Measurements from ENCODE around the gene YY1. TPM values are rescaled to one million over a fixed set of nuclear protein-coding genes. Genes with fewer than 3 reads are reported as not detected.
"Not testable (repeated sequence)": the region's sequence is repeated elsewhere in the genome, so short reads cannot be mapped to it uniquely, and the experiment has no call there.

Gene YY1
- total RNA-seq, 4 donors from 2014 or later, result 39.3 to 48.7 (median 43.7) TPM

- peaks cover 28% of the 10 kb centered on the region in 2 donors for H3K4me1 ChIP-seq
- no peak for TF ChIP-seq CTCF (IDR thresholded peaks at IDR 0.05 in 4 of 5, conservative IDR thresholded peaks at IDR 0.05 in 1 of 5)
- no peak for TF ChIP-seq POLR2A (IDR thresholded peaks at IDR 0.05)
- in situ Hi-C loops (cut with MboI; ENCODE audit: low sequenced_read_pairs in 4 of 4), result no loop called here
These were observed 57.2 kb downstream of the YY1 start for GRCh38 chr14:100296106-100296651.

GRCh38 chr14:100296729-100297128 is 57.8 kb downstream of the YY1 start:
- Histone ChIP-seq H3K4me1 (peaks cover 28% of the 10 kb centered on the region in 2 donors), H3K27ac (peak overlapping the region; percentile 78 to 86 (median 83))
- ATAC-seq; H3K9me3 ChIP-seq; H3K36me3 ChIP-seq; in situ Hi-C loops (cut with MboI; ENCODE audit: low sequenced_read_pairs in 4 of 4); intact Hi-C loops (cut with DNase I; ENCODE audit: low total_unique reads); H3K4me3 ChIP-seq; H3K27me3 ChIP-seq: not testable (repeated sequence)
- DNase-seq, result peak in 1 of 2 donors; percentile 11

More at GRCh38 chr14:100296106-100296651, 57.2 kb downstream of the YY1 start:
- DNase-seq, result peak in 1 of 2 donors; percentile 12
- Histone ChIP-seq H3K9me3 (no peaks in the 10 kb centered on the region), H3K27me3 (no peaks in the 10 kb centered on the region), H3K27ac (peak overlapping the region; percentile 78 to 86 (median 83)), H3K36me3 (no peaks in the 10 kb centered on the region), H3K4me3 (no peak overlapping the region)
- ATAC-seq, result no peak
- intact Hi-C loops (cut with DNase I; ENCODE audit: low total_unique reads), result no loop called here

GRCh38 chr14:100297320-100298300 is 58.7 kb downstream of the YY1 start:
- TF ChIP-seq CTCF (IDR thresholded peaks at IDR 0.05 in 4 of 5, conservative IDR thresholded peaks at IDR 0.05 in 1 of 5), result no peak
- TF ChIP-seq POLR2A (IDR thresholded peaks at IDR 0.05), result no peak
- Histone ChIP-seq H3K4me1 (peaks cover 28% of the 10 kb centered on the region in 2 donors), H3K36me3 (no peaks in the 10 kb centered on the region), H3K4me3 (peak overlapping the region in 3 of 4 donors; percentile 7 to 37 (median 15)), H3K27me3 (no peaks in the 10 kb centered on the region), H3K27ac (peak overlapping the region; percentile 78 to 86 (median 83)), H3K9me3 (no peaks in the 10 kb centered on the region)
- ATAC-seq, result peak; percentile 93 to 94
- in situ Hi-C loops (cut with MboI; ENCODE audit: low sequenced_read_pairs in 4 of 4), result no loop called here
- peak; percentile 69 to 83 for DNase-seq
- intact Hi-C loops (cut with DNase I; ENCODE audit: low total_unique reads), result no loop called here

- H3K9me3 ChIP-seq, result no peaks in the 10 kb centered on the region
- ATAC-seq (no peak), DNase-seq (peak in 1 of 2 donors; percentile 23)
- H3K27me3 ChIP-seq, result no peaks in the 10 kb centered on the region
- peaks cover 28% of the 10 kb centered on the region in 2 donors for H3K4me1 ChIP-seq
- no peaks in the 10 kb centered on the region for H3K36me3 ChIP-seq
- TF ChIP-seq POLR2A (IDR thresholded peaks at IDR 0.05), result no peak
- H3K27ac ChIP-seq, result peak overlapping the region; percentile 78 to 86 (median 83)
- intact Hi-C loops (cut with DNase I; ENCODE audit: low total_unique reads) (no loop called here), in situ Hi-C loops (cut with MboI; ENCODE audit: low sequenced_read_pairs in 4 of 4) (no loop called here)
- H3K4me3 ChIP-seq, result no peak overlapping the region
These were observed 59.8 kb downstream of the YY1 start for GRCh38 chr14:100298551-100299237.

GRCh38 chr14:100299238-100299560 is 60.3 kb downstream of the YY1 start:
- in situ Hi-C loops (cut with MboI; ENCODE audit: low sequenced_read_pairs in 4 of 4), result no loop called here

More at GRCh38 chr14:100299238-100299560, 60.3 kb downstream of the YY1 start:
- intact Hi-C loops (cut with DNase I; ENCODE audit: low total_unique reads), result no loop called here
- H3K36me3 ChIP-seq, result no peaks in the 10 kb centered on the region
- H3K4me1 ChIP-seq, result peaks cover 25 to 26% of the 10 kb centered on the region in 2 donors
- no peaks in the 10 kb centered on the region for H3K9me3 ChIP-seq
- H3K27me3 ChIP-seq, result no peaks in the 10 kb centered on the region
- DNase-seq (no peak), ATAC-seq (no peak)
- no peak overlapping the region for H3K4me3 ChIP-seq
- peak overlapping the region in 2 of 4 donors; percentile 84 to 86 for H3K27ac ChIP-seq
- no peak for TF ChIP-seq POLR2A (IDR thresholded peaks at IDR 0.05)
- TF ChIP-seq CTCF (IDR thresholded peaks at IDR 0.05 in 4 of 5, conservative IDR thresholded peaks at IDR 0.05 in 1 of 5), result no peak
